Left ventricle myocardium superior (tissue), 1 donor: ENCODE measurements around the gene UBE2D1. TPM values are rescaled to one million over a fixed set of nuclear protein-coding genes. Genes with fewer than 3 reads are reported as not detected.
A peak's percentile ranks its signal among the peaks of the same experiment; 100 is the strongest.

Experiments used
- ATAC-seq: fragments of 200-7000 bp; cut with Tn5 transposase; one replicate; pipeline ENCODE4 v1.9.1; 2020; ENCODE audit warnings: mild to moderate bottlenecking, moderate library complexity
- DNase-seq: peaks from one replicate; pipeline ENCODE4 v3.0.0-alpha.2; 2020
- intact Hi-C: fragments of 100-400 bp; cut with micrococcal nuclease; formaldehyde crosslinking; loops from one replicate; pipeline ENCODE4 v1.11.0; 2022
- total RNA-seq: library from RNA; stranded (reverse); fragmentation: NEBNext Ultra II Directional; extraction: Animal tissue kit (Norgen Biotek cat#: 25700); gene quantifications from one replicate; pipeline ENCODE4 v1.2.1, GENCODE V29; 2021
- donor health status: DM: no; HTN: yes; CAD: no; lungs with severe emphysema.

Gene UBE2D1
- total RNA-seq, 1 donor from 2014 or later, result 68.2 TPM

GRCh38 chr10:58362027-58362789 is 27.4 kb downstream of the UBE2D1 start:
- DNase-seq (no peak), ATAC-seq (no peak)
- intact Hi-C loops, result no loop called here

GRCh38 chr10:58367069-58367468 is 32.3 kb downstream of the UBE2D1 start:
- DNase-seq (no peak), ATAC-seq (no peak)
- intact Hi-C loops, result no loop called here

- no peak for DNase-seq
- intact Hi-C loops, result no loop called here
- no peak for ATAC-seq
Measured at GRCh38 chr10:58371473-58371872, 36.7 kb downstream of the UBE2D1 start.

- intact Hi-C loops, result no loop called here
- DNase-seq, result no peak
- ATAC-seq, result peak; percentile 61
Measured at GRCh38 chr10:58372607-58373441, 38.0 kb downstream of the UBE2D1 start.

GRCh38 chr10:58373442-58373827 is 38.6 kb downstream of the UBE2D1 start:
- peak; percentile 47 for ATAC-seq
- no peak for DNase-seq
- intact Hi-C loops, result no loop called here

GRCh38 chr10:58382489-58382995 is 47.7 kb downstream of the UBE2D1 start:
- DNase-seq, result no peak
- intact Hi-C loops, result loop anchor here (10.0 kb wide), 2 partner anchors 48 to 208 kb away; partner anchors contain the start of gene UBE2D1
- ATAC-seq, result no peak

GRCh38 chr10:58384095-58384494 is 49.3 kb downstream of the UBE2D1 start:
- intact Hi-C loops, result loop anchor here (10.0 kb wide), 2 partner anchors 49 to 209 kb away; partner anchors contain the start of gene UBE2D1
- no peak for DNase-seq
- ATAC-seq, result no peak

- ATAC-seq, result no peak
- intact Hi-C loops, result loop anchor here (10.0 kb wide), 2 partner anchors 50 to 210 kb away; partner anchors contain the start of gene UBE2D1
- no peak for DNase-seq
Measured at GRCh38 chr10:58384544-58384998, 49.8 kb downstream of the UBE2D1 start.

GRCh38 chr10:58384999-58385783 is 50.4 kb downstream of the UBE2D1 start, which contains the start of gene TFAM:
Gene TFAM (plus strand): TSS chr10:58385410. CDS start chr10:58385548, 138 bp downstream.
- intact Hi-C loops, result loop anchor here (10.0 kb wide), 2 partner anchors 50 to 210 kb away; partner anchors contain the start of gene UBE2D1
- ATAC-seq (peak; percentile 99), DNase-seq (peak; percentile 98)

- DNase-seq (peak; percentile 29), ATAC-seq (peak; percentile 7)
Measured at GRCh38 chr10:58385784-58386112, 50.9 kb downstream of the UBE2D1 start.

GRCh38 chr10:58389024-58389423 is 54.2 kb downstream of the UBE2D1 start:
- ATAC-seq, result no peak

More at GRCh38 chr10:58385784-58386112, 50.9 kb downstream of the UBE2D1 start:
- intact Hi-C loops, result loop anchor here (10.0 kb wide), 2 partner anchors 51 to 211 kb away; partner anchors contain the start of gene UBE2D1

GRCh38 chr10:58393317-58393716 is 58.5 kb downstream of the UBE2D1 start:
- DNase-seq, result no peak
- intact Hi-C loops, result no loop called here
- ATAC-seq, result no peak

More at GRCh38 chr10:58389024-58389423, 54.2 kb downstream of the UBE2D1 start:
- intact Hi-C loops, result loop anchor here (10.0 kb wide), 2 partner anchors 54 to 214 kb away; partner anchors contain the start of gene UBE2D1
- DNase-seq, result no peak

- no peak for ATAC-seq
- no peak for DNase-seq
- intact Hi-C loops, result no loop called here
Measured at GRCh38 chr10:58394471-58394870, 59.7 kb downstream of the UBE2D1 start.

- no peak for ATAC-seq
- intact Hi-C loops, result no loop called here
- DNase-seq, result no peak
Measured at GRCh38 chr10:58396057-58396456, 61.3 kb downstream of the UBE2D1 start.

GRCh38 chr10:58397830-58398229 is 63.0 kb downstream of the UBE2D1 start:
- DNase-seq, result no peak
- intact Hi-C loops, result no loop called here
- no peak for ATAC-seq

GRCh38 chr10:58399410-58399809 is 64.6 kb downstream of the UBE2D1 start:
- ATAC-seq, result no peak
- no peak for DNase-seq
- intact Hi-C loops, result no loop called here

GRCh38 chr10:58400609-58401008 is 65.8 kb downstream of the UBE2D1 start:
- no peak for ATAC-seq
- no peak for DNase-seq
- intact Hi-C loops, result no loop called here

- DNase-seq, result no peak
- no peak for ATAC-seq
- intact Hi-C loops, result no loop called here
Measured at GRCh38 chr10:58404001-58404400, 69.2 kb downstream of the UBE2D1 start.
